ENCODE measurements around the gene CPLANE1. TPM values are rescaled to one million over a fixed set of nuclear protein-coding genes. Genes with fewer than 3 reads are reported as not detected.

CPLANE1 gene
- polyA plus RNA-seq, 1 donor (not counting 4 experiments of a cell fraction or from before 2014, with no cell fraction given): 9.2 TPM

- Histone ChIP-seq H3K36me3 (ENCODE audit: control insufficient read depth in 2 of 2, extremely low read depth in 1 of 2, insufficient read depth in 2 of 2, low read length in 2 of 2) (peaks cover 7 to 8% of the 10 kb centered on the region in 2 experiments), H3K4me3 (ENCODE audit: control insufficient read depth in 2 of 3, extremely low read depth in 1 of 3, insufficient read depth in 2 of 3, low read depth in 1 of 3, low read length in 3 of 3) (no peak overlapping the region), H4K20me1 (ENCODE audit: control insufficient read depth, extremely low read depth, insufficient read depth, low read length) (no peaks in the 10 kb centered on the region), H3K9ac (ENCODE audit: control insufficient read depth, extremely low read depth, insufficient read depth, low read length) (no peak overlapping the region), H3K27ac (ENCODE audit: control insufficient read depth, insufficient read depth, low read length) (no peak overlapping the region), H3K79me2 (ENCODE audit: control insufficient read depth, insufficient read depth, low read length) (no peaks in the 10 kb centered on the region), H3K9me1 (ENCODE audit: control insufficient read depth, extremely low read depth, insufficient read depth, low read length) (no peaks in the 10 kb centered on the region), H3K4me1 (ENCODE audit: control insufficient read depth, extremely low read depth, insufficient read depth, low read length) (no peaks in the 10 kb centered on the region), H3K27me3 (ENCODE audit: control insufficient read depth, extremely low read depth, insufficient read depth, low read length) (no peaks in the 10 kb centered on the region), H3K9me3 (ENCODE audit: control insufficient read depth, low read depth, low read length) (no peaks in the 10 kb centered on the region), H2AFZ (ENCODE audit: control insufficient read depth, low read length) (no peak overlapping the region), H3K4me2 (ENCODE audit: control insufficient read depth, extremely low read depth, insufficient read depth, low read depth, low read length) (no peak overlapping the region)
- dilution Hi-C loops (cut with MboI; ENCODE audit: extremely low pct_ligation_motif_present, low sequenced_read_pairs): no loop called here
- FAIRE-seq (no peak), DNase-seq (ENCODE audit: low read depth, low spot score) (no peak)
- no peak for TF ChIP-seq CTCF (optimal IDR thresholded peaks at IDR 0.05 in 1 of 3, IDR thresholded peaks at IDR 0.05 in 1 of 3, conservative IDR thresholded peaks at IDR 0.05 in 1 of 3; ENCODE audit: extremely low read depth in 1 of 3, insufficient read depth in 2 of 3, low read length in 3 of 3)
- no peak for TF ChIP-seq EZH2 (IDR thresholded peaks at IDR 0.05; ENCODE audit: low read length)
Observed at GRCh38 chr5:37056762-37057161, 192.4 kb downstream of the CPLANE1 start.

Small RNA genes within 50 kb of the gene (small RNA-seq; reads per million reads assigned to genes)
- 0 reads per million in 3 experiments for gene C8orf59P2 (ENCODE audit: insufficient read length in 3 of 3, low read depth in 3 of 3, low replicate concordance in 1 of 3)

Other genes starting within 250 kb of the CPLANE1 start
- 13.7 to 20.5 TPM (median 18.8 TPM) in 3 replicates for gene NUP155, start 121.7 kb upstream of the CPLANE1 start, polyA plus RNA-seq
- gene WDR70, start 129.9 kb upstream of the CPLANE1 start, polyA plus RNA-seq: 17.4 to 25.1 TPM (median 18.4 TPM) in 3 replicates